Glomerular visceral epithelial cell (primary cell): ENCODE results near the gene IGF1R.
A peak's percentile ranks its signal among the peaks of the same experiment; 100 is the strongest.

ENCODE experiments used
- DNase-seq: peaks from one replicate; pipeline ENCODE4 v3.0.0-alpha.2; 2016; ENCODE audit errors: extremely low spot score

IGF1R gene

GRCh38 chr15:98823616-98824015, 175.3 kb downstream of the IGF1R start:
- no peak for DNase-seq

- DNase-seq, result no peak
Observed at GRCh38 chr15:98824595-98824994, 176.3 kb downstream of the IGF1R start.

- no peak for DNase-seq
Observed at GRCh38 chr15:98826658-98827057, 178.3 kb downstream of the IGF1R start.

GRCh38 chr15:98827217-98827616, 178.9 kb downstream of the IGF1R start:
- no peak for DNase-seq

- no peak for DNase-seq
Observed at GRCh38 chr15:98830034-98830634, 181.8 kb downstream of the IGF1R start.

- DNase-seq, result no peak
Observed at GRCh38 chr15:98834976-98835375, 186.6 kb downstream of the IGF1R start.

GRCh38 chr15:98835876-98836275, 187.5 kb downstream of the IGF1R start:
- DNase-seq, result no peak

- DNase-seq, result no peak
Observed at GRCh38 chr15:98838387-98839259, 190.3 kb downstream of the IGF1R start.

- no peak for DNase-seq
Observed at GRCh38 chr15:98840053-98840452, 191.7 kb downstream of the IGF1R start.

- DNase-seq, result no peak
Observed at GRCh38 chr15:98841419-98841970, 193.2 kb downstream of the IGF1R start.

- no peak for DNase-seq
Observed at GRCh38 chr15:98842192-98842972, 194.0 kb downstream of the IGF1R start.

- no peak for DNase-seq
Observed at GRCh38 chr15:98842973-98843285, 194.6 kb downstream of the IGF1R start.

GRCh38 chr15:98843844-98844243, 195.5 kb downstream of the IGF1R start:
- DNase-seq, result no peak

GRCh38 chr15:98844261-98844660, 195.9 kb downstream of the IGF1R start:
- DNase-seq, result no peak

GRCh38 chr15:98845138-98845884, 197.0 kb downstream of the IGF1R start:
- DNase-seq, result no peak

GRCh38 chr15:98850961-98851572, 202.7 kb downstream of the IGF1R start:
- peak; percentile 78 for DNase-seq

GRCh38 chr15:98853161-98853560, 204.8 kb downstream of the IGF1R start:
- peak; percentile 90 for DNase-seq

- DNase-seq, result no peak
Observed at GRCh38 chr15:98853617-98854420, 205.5 kb downstream of the IGF1R start.

GRCh38 chr15:98854496-98854895, 206.2 kb downstream of the IGF1R start:
- DNase-seq, result no peak

- no peak for DNase-seq
Observed at GRCh38 chr15:98855067-98855814, 206.9 kb downstream of the IGF1R start.
